ENCODE measurements around the gene KATNIP.

Gene KATNIP

DNA sequence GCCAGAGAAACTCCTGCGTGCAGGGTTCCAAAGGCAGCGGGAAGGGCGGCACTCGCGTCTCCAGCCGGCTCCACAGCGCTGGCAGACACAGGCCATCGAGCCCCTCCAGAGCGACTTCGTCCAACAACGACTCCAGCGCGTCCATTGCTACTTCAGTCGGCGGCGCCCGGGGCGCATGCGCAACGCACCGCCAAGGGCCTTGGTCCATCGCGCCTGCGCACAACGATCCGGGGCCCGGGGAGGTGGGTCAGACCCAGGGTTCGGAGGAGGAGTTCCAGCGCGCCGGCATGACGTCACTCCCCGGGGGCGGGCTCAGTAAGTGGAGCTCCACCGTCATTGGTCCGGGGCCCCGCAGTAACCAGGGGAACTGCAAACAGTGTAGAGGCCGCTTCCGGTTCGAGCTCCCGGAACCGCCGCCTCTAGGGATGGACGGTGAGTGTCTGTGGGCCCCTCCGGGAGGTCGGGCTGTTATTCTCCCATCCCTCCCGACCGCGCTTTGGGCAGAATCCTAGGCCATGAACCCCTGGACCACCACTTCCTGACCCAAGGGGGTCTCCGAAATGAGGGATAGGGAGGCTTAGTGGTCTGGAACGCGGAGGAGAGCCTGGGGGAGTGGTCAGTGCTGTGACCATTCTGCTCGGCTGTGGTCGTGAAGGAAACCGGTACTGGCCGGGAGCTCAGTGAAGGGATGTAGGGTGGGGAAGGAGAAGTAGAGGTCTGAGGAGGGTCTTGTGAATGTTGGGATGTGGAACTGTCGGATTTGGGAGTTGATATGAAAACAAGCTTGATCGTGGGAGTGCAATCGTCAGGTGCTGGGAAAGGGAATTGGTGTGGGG, at the start of gene KATNIP, which contains the start of gene GTF3C1:
Gene KATNIP, plus strand, starts transcription at position 399 of the 836 bp plus-strand sequence. Its CDS starts 27 bp downstream, at position 426.
Gene GTF3C1, minus strand, starts transcription at position 168 of the 836 bp plus-strand sequence. Its CDS starts 23 bp downstream, at position 145.
- Mint-ChIP-seq H3K27ac (peak within 1 kb of the TSS; percentile 99 to 100), H3K4me3 (peak within 1 kb of the TSS; percentile 95 to 98), H3K9me3 (no peaks in the 10 kb centered on the region), H3K27me3 (no peaks in the 10 kb centered on the region), H3K4me1 (peaks cover 42% of the 10 kb centered on the region)
- peak; percentile 99 for ATAC-seq
- DNase-seq: peak; percentile 100

DNA sequence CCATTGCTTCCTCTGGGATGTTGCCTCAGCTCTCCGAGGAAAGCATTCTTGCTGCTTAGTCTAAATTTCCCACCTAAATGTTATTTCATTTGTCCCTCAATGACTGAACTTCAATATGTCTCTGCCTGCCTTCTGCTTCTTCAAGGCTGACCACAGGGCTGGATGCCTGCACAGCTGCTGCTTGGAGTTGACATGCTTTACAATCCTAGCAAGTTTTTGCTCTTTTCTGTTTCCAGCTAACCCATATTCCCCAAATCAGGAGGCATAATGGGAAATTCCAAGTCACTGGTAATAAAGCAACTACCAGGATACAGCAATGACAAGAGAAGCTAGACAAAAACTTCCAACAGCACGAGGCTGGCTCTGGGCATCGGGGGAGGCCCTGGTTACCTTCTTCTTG, 49.1 kb upstream of the KATNIP start:
- DNase-seq (no peak), ATAC-seq (no peak)
- Mint-ChIP-seq H3K27me3 (no peaks in the 10 kb centered on the region), H3K27ac (peak overlapping the region in 1 of 2 donors; percentile 36), H3K9me3 (no peaks in the 10 kb centered on the region), H3K4me3 (no peak overlapping the region), H3K4me1 (no peaks in the 10 kb centered on the region)

DNA sequence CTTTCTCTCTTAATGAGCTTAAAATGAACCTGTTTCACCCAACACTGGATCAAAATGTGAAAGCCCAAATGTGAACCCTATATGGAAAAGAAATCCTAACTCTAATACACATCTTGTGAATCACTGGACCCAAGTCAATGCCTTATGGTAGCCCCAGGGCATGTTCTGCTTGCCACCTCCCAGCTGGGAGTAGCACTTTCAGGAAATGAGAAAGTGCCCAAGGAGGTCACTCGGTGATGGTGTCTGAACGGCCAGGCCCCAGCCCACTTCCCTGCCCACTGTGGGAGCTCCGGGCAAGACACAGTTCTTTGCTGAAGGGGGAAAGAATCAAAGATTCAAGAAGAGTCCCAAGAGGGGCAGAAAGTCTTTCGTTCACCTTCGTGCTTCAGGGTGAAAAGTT, 46.3 kb upstream of the KATNIP start:
- ATAC-seq: no peak
- Mint-ChIP-seq H3K27ac (peak overlapping the region in 1 of 2 donors; percentile 43), H3K9me3 (no peaks in the 10 kb centered on the region), H3K4me3 (no peak overlapping the region), H3K27me3 (no peaks in the 10 kb centered on the region), H3K4me1 (no peaks in the 10 kb centered on the region)
- DNase-seq: no peak

GRCh38 chr16:27505297-27506236, 44.4 kb upstream of the KATNIP start:
- Mint-ChIP-seq H3K4me1 (no peaks in the 10 kb centered on the region), H3K27ac (peak overlapping the region in 1 of 2 donors; percentile 76)

GRCh38 chr16:27506771-27507170, 43.2 kb upstream of the KATNIP start:
- peak overlapping the region in 1 of 2 donors; percentile 77 for H3K27ac Mint-ChIP-seq
- H3K9me3 Mint-ChIP-seq: no peaks in the 10 kb centered on the region
- no peak overlapping the region for H3K4me3 Mint-ChIP-seq

More at GRCh38 chr16:27505297-27506236, 44.4 kb upstream of the KATNIP start:
- no peaks in the 10 kb centered on the region for H3K27me3 Mint-ChIP-seq
- no peak for DNase-seq
- H3K4me3 Mint-ChIP-seq: no peak overlapping the region
- no peak for ATAC-seq
- no peaks in the 10 kb centered on the region for H3K9me3 Mint-ChIP-seq

DNA sequence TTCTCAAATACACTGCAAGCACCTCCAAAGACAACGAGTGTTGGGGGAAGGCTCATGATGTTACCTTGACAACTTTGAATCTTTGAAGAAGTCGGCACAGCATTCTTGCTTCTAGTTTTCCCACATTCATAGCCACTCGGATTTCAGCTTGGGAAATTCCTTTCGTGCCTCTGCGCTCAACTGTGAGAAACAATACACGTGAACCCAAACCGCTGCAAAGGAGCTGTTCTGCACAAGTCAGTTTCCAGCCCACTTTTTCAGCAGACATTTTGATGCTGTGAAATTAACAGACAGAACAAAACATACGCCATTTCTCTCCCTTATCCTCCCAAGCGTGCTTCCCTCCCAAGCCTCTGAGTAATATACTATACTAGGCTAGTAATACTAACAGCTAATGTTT, 41.5 kb upstream of the KATNIP start:
- ATAC-seq: no peak
- Mint-ChIP-seq H3K4me3 (no peak overlapping the region), H3K27me3 (no peaks in the 10 kb centered on the region), H3K9me3 (no peaks in the 10 kb centered on the region), H3K4me1 (no peaks in the 10 kb centered on the region), H3K27ac (peak overlapping the region in 1 of 2 donors; percentile 79)
- DNase-seq: no peak

More at GRCh38 chr16:27506771-27507170, 43.2 kb upstream of the KATNIP start:
- no peak for DNase-seq
- Mint-ChIP-seq H3K4me1 (no peaks in the 10 kb centered on the region), H3K27me3 (no peaks in the 10 kb centered on the region)
- ATAC-seq: no peak

GRCh38 chr16:27511657-27512448, 38.1 kb upstream of the KATNIP start:
- Mint-ChIP-seq H3K27ac (no peak overlapping the region), H3K9me3 (no peaks in the 10 kb centered on the region), H3K4me1 (no peaks in the 10 kb centered on the region), H3K27me3 (no peaks in the 10 kb centered on the region), H3K4me3 (no peak overlapping the region)
- no peak for ATAC-seq
- no peak for DNase-seq

DNA sequence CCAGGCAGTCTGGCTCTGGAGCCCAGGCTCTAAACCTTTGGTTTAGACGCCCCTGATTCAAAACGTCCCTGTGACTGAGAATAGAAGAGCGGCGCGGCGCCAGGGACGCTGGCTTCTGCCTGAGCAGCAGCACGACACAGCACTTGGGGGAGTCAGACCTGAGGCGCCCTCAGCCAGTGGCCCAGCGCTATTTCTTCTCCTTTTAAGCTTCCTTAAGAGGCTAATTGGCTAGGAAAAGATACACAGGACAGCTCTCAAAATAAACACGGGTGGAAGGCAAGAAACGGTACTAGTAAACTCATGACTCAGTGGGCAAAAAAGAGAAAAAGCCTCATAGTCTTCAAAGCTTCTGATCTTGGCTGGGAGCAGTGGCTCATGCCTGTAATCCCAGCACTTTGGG, 35.1 kb upstream of the KATNIP start:
- no peaks in the 10 kb centered on the region for H3K9me3 Mint-ChIP-seq
- H3K4me1 Mint-ChIP-seq: no peaks in the 10 kb centered on the region
- DNase-seq: no peak
- H3K27ac Mint-ChIP-seq: peak overlapping the region in 1 of 2 donors; percentile 79
- no peaks in the 10 kb centered on the region for H3K27me3 Mint-ChIP-seq
- no peak for ATAC-seq
- no peak overlapping the region for H3K4me3 Mint-ChIP-seq

- H3K4me3 Mint-ChIP-seq: no peak overlapping the region
- peak; percentile 69 for ATAC-seq
These were observed 34.0 kb upstream of the KATNIP start for GRCh38 chr16:27515874-27516353.

GRCh38 chr16:27516365-27516764, 33.6 kb upstream of the KATNIP start:
- ATAC-seq: no peak
- Mint-ChIP-seq H3K9me3 (no peaks in the 10 kb centered on the region), H3K27ac (no peak overlapping the region), H3K4me1 (no peaks in the 10 kb centered on the region), H3K4me3 (no peak overlapping the region), H3K27me3 (no peaks in the 10 kb centered on the region)
- DNase-seq: no peak

More at GRCh38 chr16:27515874-27516353, 34.0 kb upstream of the KATNIP start:
- Mint-ChIP-seq H3K9me3 (no peaks in the 10 kb centered on the region), H3K4me1 (no peaks in the 10 kb centered on the region), H3K27ac (peak overlapping the region in 1 of 2 donors; percentile 68), H3K27me3 (no peaks in the 10 kb centered on the region)
- peak; percentile 7 to 19 for DNase-seq

GRCh38 chr16:27517664-27518063, 32.3 kb upstream of the KATNIP start:
- DNase-seq: no peak
- H3K27ac Mint-ChIP-seq: no peak overlapping the region
- no peak overlapping the region for H3K4me3 Mint-ChIP-seq
- H3K27me3 Mint-ChIP-seq: no peaks in the 10 kb centered on the region
- H3K9me3 Mint-ChIP-seq: no peaks in the 10 kb centered on the region
- no peak for ATAC-seq
- no peaks in the 10 kb centered on the region for H3K4me1 Mint-ChIP-seq

GRCh38 chr16:27518226-27518625, 31.7 kb upstream of the KATNIP start:
- ATAC-seq (no peak), DNase-seq (no peak)
- H3K27ac Mint-ChIP-seq: no peak overlapping the region
- no peak overlapping the region for H3K4me3 Mint-ChIP-seq
- H3K27me3 Mint-ChIP-seq: no peaks in the 10 kb centered on the region
- no peaks in the 10 kb centered on the region for H3K9me3 Mint-ChIP-seq
- no peaks in the 10 kb centered on the region for H3K4me1 Mint-ChIP-seq

DNA sequence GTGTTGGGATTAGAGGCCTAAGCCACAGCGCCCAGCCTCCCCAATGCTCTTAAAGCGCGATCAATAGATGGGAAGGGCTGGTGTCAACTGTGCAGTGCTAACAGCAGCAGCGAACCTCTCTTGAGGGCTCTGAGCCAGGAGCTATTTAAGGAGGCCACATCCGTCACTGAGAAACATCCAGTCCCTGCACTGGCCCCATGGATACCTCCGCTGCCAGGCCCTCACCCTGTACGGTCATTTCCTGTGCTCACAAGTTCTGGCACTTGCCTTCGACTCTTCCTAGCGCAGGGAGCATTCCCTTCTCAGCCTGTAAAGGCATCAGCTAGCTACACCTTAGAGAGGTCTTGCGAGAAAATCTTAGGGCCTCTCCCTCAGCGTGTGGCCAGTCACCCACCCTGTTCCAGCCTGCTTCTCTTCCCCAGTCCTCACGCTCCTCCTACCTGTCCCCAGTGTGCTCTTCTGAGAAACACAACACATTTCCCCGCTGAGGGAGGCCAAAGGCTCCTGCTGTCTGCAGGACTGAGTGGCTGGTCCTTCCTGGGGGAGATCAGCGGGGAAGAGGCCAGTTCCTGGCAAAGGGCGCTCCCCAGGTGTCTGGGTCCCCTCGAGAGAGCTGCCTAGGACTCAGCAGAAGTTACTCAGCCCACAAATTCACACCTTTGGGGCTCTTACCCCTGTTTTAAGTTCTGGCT, 28.8 kb upstream of the KATNIP start:
- Mint-ChIP-seq H3K4me1 (no peaks in the 10 kb centered on the region), H3K9me3 (no peaks in the 10 kb centered on the region), H3K4me3 (no peak overlapping the region), H3K27ac (peak overlapping the region; percentile 6 to 78), H3K27me3 (no peaks in the 10 kb centered on the region)
- ATAC-seq (no peak), DNase-seq (no peak)

DNA sequence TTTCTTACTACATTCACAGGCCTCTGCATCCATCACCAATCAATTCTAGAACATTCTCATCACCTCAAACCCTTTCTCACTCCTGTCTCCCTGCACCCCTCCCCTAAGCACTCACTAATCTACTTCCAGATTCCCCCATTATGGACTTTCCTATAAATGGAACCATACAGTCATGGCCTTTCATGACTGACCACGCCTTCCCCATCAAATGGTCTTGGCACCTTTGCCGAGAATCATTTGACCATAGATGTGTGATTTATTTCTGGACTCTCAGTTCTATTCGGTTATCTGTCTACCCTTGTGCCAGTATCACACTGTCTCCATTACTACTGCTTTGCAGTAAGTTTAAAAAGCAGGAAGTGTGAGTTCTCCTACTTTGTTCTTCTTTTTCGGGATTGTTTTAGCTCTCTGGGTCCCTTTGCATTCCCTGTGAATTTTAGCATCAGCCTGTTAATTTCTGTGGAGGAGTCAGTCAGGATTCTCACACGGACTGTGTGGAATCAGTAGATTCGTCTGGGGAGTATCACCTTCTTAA, 27.7 kb upstream of the KATNIP start:
- Mint-ChIP-seq H3K27me3 (no peaks in the 10 kb centered on the region), H3K27ac (peak overlapping the region in 1 of 2 donors; percentile 15), H3K4me1 (no peaks in the 10 kb centered on the region), H3K9me3 (no peaks in the 10 kb centered on the region), H3K4me3 (no peak overlapping the region)
- no peak for ATAC-seq
- DNase-seq: no peak
